Kidney epithelial cell (primary cell): ENCODE data around the gene ACAD10. TPM values are rescaled to one million over a fixed set of nuclear protein-coding genes. Genes with fewer than 3 reads are reported as not detected.
"Not testable (repeated sequence)": the region's sequence is repeated elsewhere in the genome, so short reads cannot be mapped to it uniquely, and the experiment has no call there.

Experiments used
- DNase-seq: peaks from one replicate; pipeline ENCODE4 v3.0.0-alpha.2; 2010; ENCODE audit warnings: low read depth
- H3K27me3 ChIP-seq: 2 replicates; pipeline ENCODE4 v1.6.0; 2011; ENCODE audit warnings: low read length; ENCODE audit not compliant: control insufficient read depth, insufficient read depth
- H3K36me3 ChIP-seq: 2 replicates; pipeline ENCODE4 v1.5.1; 2011; ENCODE audit warnings: low read length; ENCODE audit not compliant: control insufficient read depth, insufficient read depth
- H3K4me3 ChIP-seq: 2 replicates; pipeline ENCODE4 v1.5.1; 2011; ENCODE audit warnings: low read depth, mild to moderate bottlenecking, control low read depth, low read length
- total RNA-seq: library from RNA; depleted of rRNA; stranded (reverse); fragments of >200 nt; gene quantifications from 2 replicates; pipeline ENCODE4 v1.2.3, GENCODE V29; 2015
- TF ChIP-seq, protein P1 (sequence below): IDR thresholded peaks from 2 replicates; pipeline ENCODE4 v1.5.1; 2011; ENCODE audit warnings: mild to moderate bottlenecking, moderate library complexity, low read length, control low read depth, inconsistent platforms; ENCODE audit not compliant: insufficient read depth, poor library complexity, severe bottlenecking

Gene ACAD10
- total RNA-seq, 1 donor from 2014 or later = 41.2 TPM

- H3K36me3 ChIP-seq = no peaks in the 10 kb centered on the region
- DNase-seq = no peak
- TF ChIP-seq, protein P1, sequence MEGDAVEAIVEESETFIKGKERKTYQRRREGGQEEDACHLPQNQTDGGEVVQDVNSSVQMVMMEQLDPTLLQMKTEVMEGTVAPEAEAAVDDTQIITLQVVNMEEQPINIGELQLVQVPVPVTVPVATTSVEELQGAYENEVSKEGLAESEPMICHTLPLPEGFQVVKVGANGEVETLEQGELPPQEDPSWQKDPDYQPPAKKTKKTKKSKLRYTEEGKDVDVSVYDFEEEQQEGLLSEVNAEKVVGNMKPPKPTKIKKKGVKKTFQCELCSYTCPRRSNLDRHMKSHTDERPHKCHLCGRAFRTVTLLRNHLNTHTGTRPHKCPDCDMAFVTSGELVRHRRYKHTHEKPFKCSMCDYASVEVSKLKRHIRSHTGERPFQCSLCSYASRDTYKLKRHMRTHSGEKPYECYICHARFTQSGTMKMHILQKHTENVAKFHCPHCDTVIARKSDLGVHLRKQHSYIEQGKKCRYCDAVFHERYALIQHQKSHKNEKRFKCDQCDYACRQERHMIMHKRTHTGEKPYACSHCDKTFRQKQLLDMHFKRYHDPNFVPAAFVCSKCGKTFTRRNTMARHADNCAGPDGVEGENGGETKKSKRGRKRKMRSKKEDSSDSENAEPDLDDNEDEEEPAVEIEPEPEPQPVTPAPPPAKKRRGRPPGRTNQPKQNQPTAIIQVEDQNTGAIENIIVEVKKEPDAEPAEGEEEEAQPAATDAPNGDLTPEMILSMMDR = no peak
- no peaks in the 10 kb centered on the region for H3K27me3 ChIP-seq
- H3K4me3 ChIP-seq = no peak overlapping the region
Observed at GRCh38 chr12:111733340-111733915, 47.6 kb downstream of the ACAD10 start.

GRCh38 chr12:111739524-111739923 is 53.7 kb downstream of the ACAD10 start:
- not testable (repeated sequence) for H3K36me3 ChIP-seq, H3K27me3 ChIP-seq, DNase-seq, H3K4me3 ChIP-seq

GRCh38 chr12:111741235-111741812 is 55.5 kb downstream of the ACAD10 start:
- TF ChIP-seq, protein P1 = no peak
- DNase-seq = no peak
- Histone ChIP-seq H3K4me3 (no peak overlapping the region), H3K27me3 (no peaks in the 10 kb centered on the region), H3K36me3 (no peaks in the 10 kb centered on the region)

- no peak for DNase-seq
- Histone ChIP-seq H3K4me3 (no peak overlapping the region), H3K27me3 (no peaks in the 10 kb centered on the region), H3K36me3 (no peaks in the 10 kb centered on the region)
- TF ChIP-seq, protein P1 = no peak
Observed at GRCh38 chr12:111745211-111745610, 59.4 kb downstream of the ACAD10 start.

- no peak for DNase-seq
- no peaks in the 10 kb centered on the region for H3K36me3 ChIP-seq
- no peak overlapping the region for H3K4me3 ChIP-seq
- no peaks in the 10 kb centered on the region for H3K27me3 ChIP-seq
- TF ChIP-seq, protein P1 = no peak
Observed at GRCh38 chr12:111747333-111747732, 61.5 kb downstream of the ACAD10 start.

GRCh38 chr12:111748151-111748672 is 62.4 kb downstream of the ACAD10 start:
- H3K4me3 ChIP-seq = no peak overlapping the region
- H3K36me3 ChIP-seq = no peaks in the 10 kb centered on the region
- TF ChIP-seq, protein P1 = no peak
- no peaks in the 10 kb centered on the region for H3K27me3 ChIP-seq
- no peak for DNase-seq
